Motor neuron (in vitro differentiated cells): ENCODE measurements around the gene FAM9A. TPM values are rescaled to one million over a fixed set of nuclear protein-coding genes. Genes with fewer than 3 reads are reported as not detected.

Experiments
- ATAC-seq, 8 experiments: fragments of 200-7000 bp; cut with Tn5 transposase; replicated peaks in 6 of 8; 2 replicates each; pipeline ENCODE4 v1.8.0; 2021; ENCODE audit warnings: mild to moderate bottlenecking in 8 of 8, moderate library complexity in 8 of 8
- H3K27ac ChIP-seq, 2 donors: fragments of 250-450 bp; sonication (Bioruptor Pico); 2 replicates each; pipeline ENCODE4 v1.9.0; 2021; ENCODE audit warnings: antibody characterized with exemption in 2 of 2, mild to moderate bottlenecking in 2 of 2, moderate library complexity in 1 of 2
- H3K4me1 ChIP-seq, 2 donors: fragments of 250-450 bp; sonication (Bioruptor Pico); replicated peaks in 1 of 2; 2 replicates each; pipeline ENCODE4 v1.6.1; 2021; ENCODE audit warnings: antibody characterized with exemption in 2 of 2, mild to moderate bottlenecking in 2 of 2, moderate library complexity in 1 of 2
- H3K4me3 ChIP-seq, 5 donors: fragments of 250-450 bp; sonication (Bioruptor Pico); 2 replicates each; pipeline ENCODE4 v1.9.0; 2021; ENCODE audit warnings: antibody characterized with exemption in 5 of 5, mild to moderate bottlenecking in 5 of 5, moderate library complexity in 4 of 5
- WGBS, 10 experiments: fragments of 450-650 bp; shearing (Covaris generic); methylation state at CpG; one replicate each; pipeline ENCODE4 v1.0.0; 2022; 5-methylcytosine and 5-hydroxymethylcytosine counted together
- in situ Hi-C, 9 experiments: fragments of 400-800 bp; cut with MboI; loops; one replicate each; pipeline ENCODE4 v1.15.0; 2021; ENCODE audit warnings: low sequenced_read_pairs in 9 of 9, low pct_unique_long_range_greater_than_20kb in 2 of 9; ENCODE audit not compliant: unreplicated experiment in 9 of 9
- total RNA-seq, 8 experiments: library from RNA; unstranded; fragments of 300-600 nt; gene quantifications; 2 replicates each; pipeline versions ENCODE4 v1.2.3 to v1.2.4, GENCODE V29; 2022

The FAM9A gene
- total RNA-seq, 8 experiments from 2014 or later: 0.11 to 3.8 TPM; not detected in 6

DNA sequence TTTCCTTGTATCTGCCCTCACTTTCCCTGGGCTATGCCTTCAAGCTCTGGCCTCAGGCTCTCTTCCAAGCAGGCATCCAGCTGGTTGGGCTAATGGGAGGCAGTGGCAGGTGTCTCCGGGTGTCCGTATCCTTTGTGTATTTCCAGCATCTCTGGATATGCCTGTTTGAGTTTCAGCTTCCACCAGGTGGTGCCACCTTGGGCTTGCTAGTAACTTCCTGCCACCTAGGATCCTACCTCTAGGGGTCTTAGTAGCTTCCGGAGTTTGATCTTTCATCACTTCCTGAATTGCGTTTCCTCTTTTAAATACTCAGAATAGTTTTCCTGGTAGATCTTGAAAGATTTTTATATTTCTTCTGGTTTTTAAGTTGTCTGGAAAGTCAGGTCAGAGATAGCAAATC, 46.1 kb downstream of the FAM9A start:
- in situ Hi-C loops: no loop called here
- WGBS, 10 experiments: 84 to 100% (median 95%) methylated on average over 1 to 4 of the region's 4 CpGs; no CpG with 5 or more reads in 7 of the 10 experiments
- peaks cover 0 to 4% of the 10 kb centered on the region in 2 donors for H3K4me1 ChIP-seq
- H3K27ac ChIP-seq: no peak overlapping the region
- ATAC-seq: no peak
- H3K4me3 ChIP-seq: no peak overlapping the region

DNA sequence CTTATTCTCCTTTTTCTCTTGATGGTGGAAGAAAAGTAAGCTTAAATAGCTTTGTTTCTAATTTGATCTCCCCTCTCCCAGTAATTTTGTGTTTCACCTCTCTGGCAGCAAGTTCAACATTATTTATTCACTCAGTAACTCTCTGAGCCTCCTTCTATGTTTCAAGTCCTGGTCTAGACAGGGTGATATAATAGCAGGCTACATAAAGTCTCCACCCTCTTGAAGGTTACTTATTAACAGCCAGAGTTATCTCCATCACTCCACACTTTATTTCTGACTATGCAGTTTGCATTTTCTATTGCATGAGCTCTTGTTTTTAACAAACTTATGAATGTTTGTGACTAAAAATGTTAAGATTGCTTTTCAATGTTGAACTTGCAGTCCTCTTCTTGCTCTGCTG, 51.5 kb downstream of the FAM9A start:
- no peak for ATAC-seq
- H3K4me1 ChIP-seq: no peaks in the 10 kb centered on the region
- in situ Hi-C loops: loop anchor here in 3 of 9 experiments (25.0 kb wide), 2 partner anchors 737 to 762 kb away; no protein-coding TSS in a partner anchor
- no peak overlapping the region for H3K4me3 ChIP-seq
- H3K27ac ChIP-seq: no peak overlapping the region

DNA sequence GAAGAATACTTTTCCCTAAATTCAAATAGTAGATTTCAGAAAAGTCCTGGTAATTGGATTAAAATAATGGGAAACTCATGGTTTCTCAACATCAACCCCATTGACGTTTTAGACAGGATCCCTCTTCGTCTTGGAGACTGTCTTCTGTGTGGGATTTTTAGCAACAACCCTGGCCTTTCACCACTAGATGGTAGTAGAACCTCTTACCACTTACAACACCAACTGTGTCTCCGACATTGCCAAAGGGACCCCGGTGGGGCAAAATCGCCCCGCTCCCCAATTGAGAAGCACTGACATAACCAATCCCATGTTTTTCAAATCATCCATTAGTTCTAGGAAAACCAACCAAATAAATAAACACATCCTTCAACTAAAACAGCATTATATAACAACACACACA, 52.3 kb downstream of the FAM9A start:
- WGBS, 10 experiments: 0 to 50% (median 0%) methylated on average over 1 to 3 of the region's 6 CpGs; no CpG with 5 or more reads in 7 of the 10 experiments
- peak in 4 of 8 experiments; percentile 31 to 68 (median 45) for ATAC-seq
- in situ Hi-C loops: loop anchor here in 3 of 9 experiments (25.0 kb wide), 2 partner anchors 737 to 762 kb away; no protein-coding TSS in a partner anchor
- Histone ChIP-seq H3K4me3 (no peak overlapping the region), H3K4me1 (no peaks in the 10 kb centered on the region), H3K27ac (no peak overlapping the region)

DNA sequence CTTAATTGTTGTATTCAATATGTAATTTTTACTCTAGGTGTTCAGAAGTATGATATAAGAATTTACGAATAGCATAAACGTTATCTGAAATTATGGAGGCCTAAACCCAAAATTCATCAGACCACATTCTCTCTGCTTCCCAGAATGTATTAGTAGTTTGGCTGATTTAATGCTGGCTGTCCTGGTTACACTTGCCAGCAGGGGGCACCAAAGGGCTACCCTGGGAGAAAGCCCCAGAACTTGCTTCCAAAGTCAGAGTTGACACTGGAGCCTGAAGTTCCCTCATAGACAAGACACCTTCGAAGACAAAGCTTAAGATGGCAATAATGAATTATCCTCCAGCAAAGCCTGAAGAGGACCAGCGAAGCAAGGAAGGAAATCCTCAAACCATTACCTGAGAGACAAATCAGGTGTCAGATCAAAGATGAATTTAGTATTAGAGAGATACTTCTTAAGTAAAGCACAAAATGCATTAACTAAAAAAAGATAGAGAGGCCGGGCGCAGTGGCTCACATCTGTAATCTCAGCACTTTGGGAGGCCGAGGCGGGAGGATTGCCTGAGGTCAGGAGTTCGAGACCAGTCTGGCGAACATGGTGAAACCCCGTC, 58.0 kb downstream of the FAM9A start:
- Histone ChIP-seq H3K4me1 (no peaks in the 10 kb centered on the region), H3K27ac (no peak overlapping the region), H3K4me3 (no peak overlapping the region)
- no peak for ATAC-seq
- in situ Hi-C loops: loop anchor here in 3 of 9 experiments (25.0 kb wide), 2 partner anchors 731 to 756 kb away; no protein-coding TSS in a partner anchor
- 0 to 100% (median 72%) methylated on average over 1 to 9 of the region's 11 CpGs; no CpG with 5 or more reads in 3 of the 10 experiments for WGBS, 10 experiments

DNA sequence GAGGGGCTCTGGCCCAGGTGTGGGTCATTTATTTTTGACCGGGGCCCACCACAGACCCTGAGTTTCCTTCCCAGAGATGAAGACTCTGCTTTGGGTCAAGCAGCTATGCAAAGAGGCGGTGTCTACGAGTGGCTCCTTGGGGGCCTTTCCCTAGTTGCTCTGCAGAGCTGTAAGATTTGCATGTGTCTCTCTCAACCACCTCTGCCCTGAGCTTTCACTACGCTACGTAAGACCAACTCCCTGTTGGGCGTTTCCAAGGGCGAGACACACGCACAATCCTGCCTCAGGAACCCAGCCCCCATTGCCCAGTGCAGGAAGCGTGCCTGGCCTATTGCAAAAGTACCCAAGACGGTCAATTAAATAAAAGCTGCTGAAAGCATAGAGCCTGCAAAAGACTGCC, 59.2 kb downstream of the FAM9A start:
- WGBS, 10 experiments: 30 to 100% (median 83%) methylated on average over 1 to 9 of the region's 10 CpGs; no CpG with 5 or more reads in 7 of the 10 experiments

More for the DNA sequence above, 59.2 kb downstream of the FAM9A start:
- Histone ChIP-seq H3K27ac (no peak overlapping the region), H3K4me3 (no peak overlapping the region), H3K4me1 (no peaks in the 10 kb centered on the region)
- ATAC-seq: peak in 1 of 8 experiments; percentile 18
- in situ Hi-C loops: loop anchor here in 3 of 9 experiments (25.0 kb wide), 2 partner anchors 730 to 755 kb away; no protein-coding TSS in a partner anchor

Other genes starting within 250 kb of the FAM9A start
- 10 to 100 TPM in 3 of 8 experiments, 1 to 10 TPM in 5; 3.1 to 38.4 (median 7.2) TPM for gene ANOS1, start 69.2 kb downstream of the FAM9A start, total RNA-seq
- under 1 TPM in 2 of 8 experiments, not detected in 6; 0.33 to 0.66 TPM for gene FAM9B, start 232.7 kb upstream of the FAM9A start, total RNA-seq